M059J (cell line): ENCODE measurements around the gene C5orf52. TPM values are rescaled to one million over a fixed set of nuclear protein-coding genes. Genes with fewer than 3 reads are reported as not detected.
A peak's percentile ranks its signal among the peaks of the same experiment; 100 is the strongest.
"Not testable (repeated sequence)": the region's sequence is repeated elsewhere in the genome, so short reads cannot be mapped to it uniquely, and the experiment has no call there.

Source experiments
- DNase-seq: peaks from one replicate; pipeline ENCODE4 v3.0.0-alpha.2; 2012; ENCODE audit warnings: low read depth
- total RNA-seq: library from RNA; depleted of rRNA; stranded (reverse); fragments of >200 nt; shearing (Covaris generic); gene quantifications from 2 replicates; pipeline ENCODE4 v1.2.3, GENCODE V29; 2014; rRNA removed

The C5orf52 gene
- total RNA-seq: not detected in 2 replicates

GRCh38 chr5:157670662-157671591 lies at the start of gene C5orf52:
Gene C5orf52 (plus strand): TSS chr5:157671533. CDS start chr5:157671615, 82 bp downstream.
- DNase-seq: peak; percentile 33

DNA sequence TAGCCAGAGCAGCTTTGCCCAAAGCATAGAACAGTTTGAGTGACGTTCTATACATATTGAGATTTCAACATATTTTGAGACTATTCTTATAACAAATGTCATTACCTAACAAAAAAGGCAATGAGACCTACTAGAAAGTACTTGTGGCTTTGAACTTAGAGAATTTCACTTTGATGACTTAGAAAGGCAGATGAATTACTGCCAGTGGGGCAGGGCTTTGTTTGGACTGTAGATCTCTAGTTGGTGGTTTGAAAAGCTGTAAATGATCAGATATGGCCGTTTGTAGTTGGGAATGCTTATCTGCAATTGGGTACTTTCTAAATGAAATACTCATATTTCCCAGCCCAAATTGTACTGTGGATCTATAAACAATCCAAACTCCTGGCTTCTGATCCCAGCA lies 47.2 kb upstream of the C5orf52 start:
- DNase-seq: no peak

GRCh38 chr5:157626831-157627230 lies 44.5 kb upstream of the C5orf52 start:
- DNase-seq: no peak

GRCh38 chr5:157630341-157630740 lies 41.0 kb upstream of the C5orf52 start:
- no peak for DNase-seq

DNA sequence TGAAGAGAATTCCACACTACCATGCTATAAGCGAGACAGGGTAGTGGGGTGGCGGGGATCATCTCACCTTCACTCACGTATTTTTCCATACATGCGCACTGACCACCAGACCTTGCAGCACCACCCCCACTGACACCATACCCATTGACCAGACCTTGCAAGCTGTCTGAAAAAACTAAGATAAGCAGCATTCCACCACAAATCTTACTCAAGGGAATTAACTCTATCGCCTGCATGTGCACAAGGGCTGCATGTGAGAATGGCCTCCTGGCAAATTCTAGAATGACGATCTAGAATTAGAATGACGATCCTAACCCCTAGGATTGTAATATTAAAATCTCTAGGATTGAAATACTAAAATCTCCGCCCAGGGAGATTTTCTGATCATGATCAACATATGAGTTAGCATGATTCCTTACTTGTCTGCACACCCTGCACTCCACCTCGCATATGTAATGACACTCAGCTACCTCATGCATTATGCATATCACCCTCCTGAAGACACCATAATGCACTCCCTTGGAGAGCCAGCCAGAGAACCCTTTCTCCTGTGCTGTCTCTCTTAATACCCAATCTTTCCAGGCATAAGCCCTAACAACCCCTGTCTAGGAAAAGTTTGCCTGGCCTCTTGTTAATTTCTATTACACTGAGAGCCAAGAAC lies 30.8 kb upstream of the C5orf52 start:
- DNase-seq: no peak

DNA sequence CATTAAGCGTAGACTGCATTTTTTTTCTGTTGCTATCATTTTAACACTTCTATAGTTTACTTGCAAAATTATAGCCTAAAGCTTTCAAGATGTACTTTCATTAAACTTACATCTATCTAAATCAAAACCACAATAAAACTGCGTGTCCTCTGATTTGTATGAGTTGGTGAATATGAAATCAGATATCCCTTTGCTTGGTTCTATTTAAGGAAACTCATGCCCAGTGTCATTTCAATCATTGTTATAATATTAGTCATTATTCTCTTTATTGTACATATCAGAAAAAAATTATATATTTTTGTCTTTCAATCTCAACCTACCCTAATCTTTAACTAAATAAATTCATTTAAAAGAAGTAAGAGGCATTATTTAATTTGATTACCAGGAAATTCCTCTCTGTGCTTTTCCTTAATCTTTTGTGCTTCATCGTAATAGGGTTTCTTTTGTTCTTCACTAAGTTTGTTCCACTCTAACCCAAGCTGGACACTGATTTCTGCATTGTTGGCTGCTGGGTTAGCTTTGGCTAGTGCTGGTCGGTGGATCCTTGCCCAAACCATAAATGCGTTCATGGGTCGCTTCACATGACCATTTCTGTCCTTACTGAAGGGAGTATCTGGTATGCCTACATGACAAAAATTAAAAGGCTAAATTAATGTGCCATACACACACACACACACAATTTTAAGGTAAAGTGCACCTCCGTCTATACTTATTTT lies 22.9 kb upstream of the C5orf52 start:
- peak; percentile 43 for DNase-seq

GRCh38 chr5:157649101-157649500 lies 22.2 kb upstream of the C5orf52 start:
- no peak for DNase-seq

DNA sequence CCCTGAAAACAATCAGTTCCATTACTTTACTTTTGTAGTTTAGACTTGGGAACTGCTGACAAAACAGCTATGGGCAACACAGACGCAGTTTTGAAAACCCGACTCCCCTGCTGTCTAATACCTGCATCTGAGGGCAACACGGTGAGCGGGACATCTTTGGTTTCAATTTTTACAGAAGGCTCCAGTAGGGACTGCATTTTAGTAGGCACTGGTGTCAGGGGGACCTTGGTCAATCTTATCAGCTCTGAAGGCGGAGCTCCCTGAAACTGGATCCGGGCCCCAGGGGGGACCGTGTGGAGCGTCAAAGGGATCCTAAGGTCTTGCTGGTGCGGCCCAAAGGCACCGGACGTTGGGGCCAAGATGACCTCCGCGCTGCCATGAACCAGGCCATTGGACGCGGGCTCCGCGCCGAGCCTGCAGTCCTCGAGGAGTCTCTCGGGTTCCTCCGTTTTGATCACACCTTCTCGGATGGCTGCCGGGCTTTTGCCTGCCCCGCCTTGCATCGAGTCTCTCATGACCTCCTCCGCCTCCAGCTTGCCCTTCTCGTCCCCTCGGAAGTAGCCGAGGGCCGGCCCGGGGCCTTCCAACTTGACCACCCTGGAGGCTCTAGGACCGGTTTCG lies 20.2 kb upstream of the C5orf52 start:
- no peak for DNase-seq

- no peak for DNase-seq
Measured at GRCh38 chr5:157651623-157652376, 19.5 kb upstream of the C5orf52 start.

DNA sequence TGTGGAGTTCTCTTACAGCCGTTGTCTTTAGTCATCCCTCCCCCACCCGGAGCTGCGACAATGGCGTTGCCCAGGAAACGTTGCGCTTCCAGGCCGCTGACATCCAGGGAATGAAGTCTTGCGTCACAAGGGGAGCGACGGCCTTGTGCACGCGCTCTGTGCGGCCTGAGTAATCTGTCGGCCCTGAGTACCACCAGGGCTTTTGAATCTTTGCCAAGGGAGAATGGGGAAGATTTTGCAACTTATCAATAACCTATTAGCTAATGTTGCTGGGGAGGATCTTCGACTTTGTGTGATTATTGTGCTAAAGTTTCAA lies 19.0 kb upstream of the C5orf52 start, which contains the start of gene SOX30:
Gene SOX30, minus strand, starts transcription at position 62 of the 316 bp plus-strand sequence. CDS start 360 bp downstream, outside the sequence.
- no peak for DNase-seq

DNA sequence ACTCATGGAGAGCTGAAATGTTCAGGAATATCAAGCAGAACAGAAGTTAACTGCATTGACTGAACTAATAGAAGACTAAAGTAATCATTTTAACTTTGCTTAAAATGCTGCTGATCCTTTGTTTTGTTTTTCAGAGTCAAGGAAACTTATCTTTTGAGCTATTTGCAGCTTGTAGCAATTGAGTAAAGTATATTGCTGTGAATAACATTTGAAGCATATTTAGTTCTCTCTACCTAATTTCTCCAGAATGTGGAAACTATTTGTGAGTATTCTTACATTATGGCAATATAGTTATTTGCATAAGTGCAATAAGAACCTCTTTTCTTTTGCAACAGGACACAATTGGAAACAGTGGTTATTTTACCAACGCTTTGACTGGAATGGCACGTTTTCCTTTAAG lies 13.8 kb upstream of the C5orf52 start:
- DNase-seq: no peak

GRCh38 chr5:157658893-157659292 lies 12.4 kb upstream of the C5orf52 start:
- DNase-seq: no peak

DNA sequence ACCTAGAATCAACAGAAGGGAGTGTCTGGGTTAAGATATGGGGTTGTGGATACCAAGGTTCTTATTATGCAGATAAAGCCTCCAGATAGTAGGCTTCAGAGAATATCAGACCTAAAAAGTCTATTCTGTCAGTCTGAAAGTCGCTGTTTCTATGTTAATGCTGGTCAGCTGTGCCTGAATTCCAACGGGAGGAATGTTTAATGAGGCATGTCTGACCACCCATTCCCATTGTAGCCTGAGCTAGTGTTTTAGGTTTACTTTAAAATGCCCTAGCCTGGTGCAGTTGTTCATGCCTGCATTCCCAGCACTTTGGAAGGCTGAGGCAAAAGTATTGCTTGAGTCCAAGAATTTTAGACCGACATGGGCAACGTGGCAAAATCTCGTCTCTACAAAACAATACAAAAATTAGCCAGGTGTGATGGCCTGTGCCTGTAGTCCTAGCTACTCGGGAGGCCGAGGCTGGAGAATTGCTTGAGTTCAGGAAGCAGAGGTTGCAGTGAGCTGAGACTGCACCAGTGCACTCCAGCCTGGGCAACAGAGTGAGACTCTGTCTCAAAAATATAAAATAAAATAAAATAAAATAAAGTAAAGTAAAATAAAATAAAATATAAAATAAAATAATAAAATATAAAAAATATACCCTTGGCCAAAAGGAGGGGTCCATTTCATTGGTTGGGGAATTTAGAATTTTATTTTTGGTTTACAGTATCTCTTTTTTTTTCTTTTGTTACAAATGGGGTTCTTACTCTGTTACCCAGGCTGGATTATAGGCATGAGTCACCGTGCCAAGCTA lies 11.3 kb upstream of the C5orf52 start:
- no peak for DNase-seq

DNA sequence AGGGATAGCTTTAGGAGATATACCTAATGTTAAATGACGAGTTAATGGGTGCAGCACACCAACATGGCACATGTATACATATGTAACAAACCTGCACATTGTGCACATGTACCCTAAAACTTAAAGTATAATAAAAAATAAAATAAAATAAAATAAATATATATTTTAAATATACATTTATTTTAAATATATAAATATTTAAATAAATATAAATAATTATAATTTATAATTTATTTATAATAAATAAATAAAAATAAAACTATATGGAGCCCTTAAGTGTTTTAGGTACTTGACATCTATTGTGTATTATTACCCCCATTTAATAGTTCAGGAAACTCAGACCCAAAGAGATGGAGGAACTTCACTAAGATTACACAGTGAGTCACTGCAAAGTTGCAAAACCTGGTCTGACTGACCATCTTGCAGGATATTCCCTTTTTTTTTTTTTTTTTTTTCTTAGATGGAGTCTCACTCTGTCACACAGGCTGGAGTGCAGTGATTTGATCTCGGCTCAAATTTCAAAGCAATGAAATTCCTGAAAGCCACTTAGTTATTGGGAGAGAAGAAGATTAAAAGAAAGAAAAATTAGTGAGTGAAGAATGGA lies 5.8 kb upstream of the C5orf52 start:
- peak; percentile 86 for DNase-seq

- DNase-seq: no peak
Measured at GRCh38 chr5:157668356-157668755, 3.0 kb upstream of the C5orf52 start.

DNA sequence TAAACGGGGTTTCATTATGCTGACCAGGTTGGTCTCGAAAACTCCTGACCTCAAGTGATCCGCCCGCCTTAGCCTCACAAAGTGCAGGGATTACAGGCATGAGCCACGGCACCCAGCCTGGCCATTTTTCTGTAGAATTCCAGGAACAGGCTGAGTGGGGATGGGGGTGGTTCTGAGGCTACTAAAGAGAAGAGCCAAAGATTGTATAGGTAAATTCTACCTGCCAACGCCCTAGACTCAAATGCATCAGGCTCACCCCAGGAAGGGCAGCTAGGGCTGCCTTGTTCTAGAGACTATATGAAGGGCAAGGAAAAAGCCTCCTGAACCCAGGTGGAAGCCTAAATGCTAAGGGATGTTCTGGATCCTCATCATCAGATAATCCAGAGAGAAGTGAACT lies 1.6 kb upstream of the C5orf52 start:
- no peak for DNase-seq

- no peak for DNase-seq
Measured at GRCh38 chr5:157671592-157672330, 428 bp downstream of the C5orf52 start.

DNA sequence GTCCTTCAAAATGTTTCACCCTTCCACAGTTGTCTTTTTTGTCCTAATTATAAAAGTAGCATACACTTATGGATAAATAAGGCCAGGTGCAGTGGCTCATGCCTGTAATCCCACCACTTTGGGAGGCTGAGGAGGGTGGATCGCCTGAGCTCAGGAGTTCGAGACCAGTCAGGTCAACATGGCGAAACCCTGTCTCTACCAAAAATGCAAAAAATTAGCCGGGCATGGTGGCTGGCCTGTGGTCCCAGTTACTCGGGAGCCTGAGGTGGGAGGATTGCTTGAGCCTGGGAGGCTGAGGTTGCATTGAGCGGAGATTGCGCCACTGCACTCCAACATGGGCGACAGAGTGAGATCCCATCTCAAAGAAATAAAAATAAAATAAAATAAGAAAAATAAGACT lies 1.6 kb downstream of the C5orf52 start:
- no peak for DNase-seq

- DNase-seq: not testable (repeated sequence)
Measured at GRCh38 chr5:157674351-157674750, 3.0 kb downstream of the C5orf52 start.
